Stimulated activated memory B cell treated with anti-CD40 and anti-IgM and Interleukin-4, amounts not matched to agents 10 μg/mL and 1 μg/mL and 100 μg/mL, for 72 hours (primary cell): Measurements from ENCODE around the gene DOCK9.

ENCODE experiments used
- ATAC-seq: fragments of 150-1000 bp; cut with Tn5 transposase; 2 replicates; pipeline ENCODE4 v1.10.0; 2021
- H3K27ac Mint-ChIP-seq: one replicate; pipeline ENCODE4 v1.8.0; 2022; ENCODE audit warnings: mild to moderate bottlenecking, mixed read lengths
- H3K27me3 Mint-ChIP-seq: one replicate; pipeline ENCODE4 v1.8.0; 2022; ENCODE audit warnings: mixed read lengths
- H3K36me3 Mint-ChIP-seq: one replicate; pipeline ENCODE4 v1.8.0; 2022; ENCODE audit warnings: mixed read lengths
- H3K4me1 Mint-ChIP-seq: one replicate; pipeline ENCODE4 v1.8.0; 2022; ENCODE audit warnings: mixed read lengths
- H3K4me3 Mint-ChIP-seq: one replicate; pipeline ENCODE4 v1.8.0; 2022; ENCODE audit warnings: mild to moderate bottlenecking, moderate library complexity, mixed read lengths
- H3K9me3 Mint-ChIP-seq: one replicate; pipeline ENCODE4 v1.8.0; 2022; ENCODE audit warnings: mixed read lengths

The DOCK9 gene

GRCh38 chr13:98784666-98785065 lies 193.2 kb downstream of the DOCK9 start:
- peaks cover 44% of the 10 kb centered on the region for H3K27me3 Mint-ChIP-seq
- no peaks in the 10 kb centered on the region for H3K36me3 Mint-ChIP-seq
- peaks cover 7% of the 10 kb centered on the region for H3K4me1 Mint-ChIP-seq
- no peak for ATAC-seq
- H3K4me3 Mint-ChIP-seq, result no peak overlapping the region
- no peak overlapping the region for H3K27ac Mint-ChIP-seq
- no peaks in the 10 kb centered on the region for H3K9me3 Mint-ChIP-seq

DNA sequence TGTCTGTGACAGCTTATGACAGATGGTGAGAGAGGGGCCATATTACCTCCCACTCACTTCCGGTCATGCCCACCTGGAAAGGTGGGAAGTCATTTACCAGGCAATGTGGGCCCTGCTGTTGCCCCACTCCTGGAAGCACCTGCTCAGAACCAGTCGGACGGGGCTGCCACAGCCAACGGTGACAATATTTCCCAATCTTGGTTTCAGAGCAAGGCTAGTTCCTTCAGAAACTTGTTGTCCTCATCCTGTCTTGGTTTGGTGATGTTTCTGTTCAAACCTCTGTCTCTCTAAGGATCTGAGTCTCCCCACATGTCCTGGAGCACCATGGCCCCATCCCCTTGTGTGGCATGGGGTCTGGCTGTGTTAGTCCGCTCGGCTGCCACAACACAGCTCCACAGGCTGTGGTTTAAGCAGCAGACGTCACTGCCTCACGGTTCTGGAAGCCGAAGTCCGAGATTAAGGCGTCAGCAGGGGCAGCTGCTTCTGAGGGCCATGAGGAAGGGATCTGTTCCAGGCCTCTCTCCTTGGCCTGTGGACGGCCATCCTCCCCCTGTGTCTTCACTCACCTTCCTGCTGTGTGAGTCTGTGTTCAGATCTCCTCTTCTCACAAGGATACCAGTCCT lies 193.9 kb downstream of the DOCK9 start:
- H3K4me3 Mint-ChIP-seq, result no peak overlapping the region
- no peaks in the 10 kb centered on the region for H3K9me3 Mint-ChIP-seq
- no peak overlapping the region for H3K27ac Mint-ChIP-seq
- peaks cover 44% of the 10 kb centered on the region for H3K27me3 Mint-ChIP-seq
- peaks cover 4% of the 10 kb centered on the region for H3K4me1 Mint-ChIP-seq
- no peak for ATAC-seq
- H3K36me3 Mint-ChIP-seq, result no peaks in the 10 kb centered on the region

DNA sequence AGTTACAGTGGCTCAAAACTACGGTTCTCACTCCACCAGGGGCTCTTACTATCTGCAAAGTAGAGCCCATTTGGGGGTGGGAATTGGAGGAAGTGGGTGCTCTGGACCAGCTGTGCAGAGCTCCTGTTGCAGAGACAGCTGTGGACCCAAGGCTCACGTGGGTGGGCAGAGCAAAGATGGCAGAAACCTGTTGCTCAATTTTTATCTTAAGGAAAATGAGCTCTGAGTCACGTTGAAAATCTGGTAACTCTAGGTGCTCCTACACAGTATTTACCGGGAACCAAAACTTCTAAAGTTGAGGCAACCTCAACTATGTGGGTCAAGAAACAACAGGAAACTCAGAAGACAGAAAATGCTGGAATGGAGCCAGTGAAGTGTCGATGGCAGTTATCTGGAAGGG lies 195.2 kb downstream of the DOCK9 start:
- H3K4me1 Mint-ChIP-seq, result no peaks in the 10 kb centered on the region
- H3K9me3 Mint-ChIP-seq, result peaks cover 2% of the 10 kb centered on the region
- no peak overlapping the region for H3K4me3 Mint-ChIP-seq
- peaks cover 39% of the 10 kb centered on the region for H3K27me3 Mint-ChIP-seq
- ATAC-seq, result no peak
- H3K36me3 Mint-ChIP-seq, result no peaks in the 10 kb centered on the region
- no peak overlapping the region for H3K27ac Mint-ChIP-seq

GRCh38 chr13:98781905-98782304 lies 196.0 kb downstream of the DOCK9 start:
- no peaks in the 10 kb centered on the region for H3K36me3 Mint-ChIP-seq
- H3K27me3 Mint-ChIP-seq, result peaks cover 37% of the 10 kb centered on the region
- no peak overlapping the region for H3K27ac Mint-ChIP-seq
- H3K4me3 Mint-ChIP-seq, result no peak overlapping the region
- no peak for ATAC-seq
- peaks cover 2% of the 10 kb centered on the region for H3K9me3 Mint-ChIP-seq
- no peaks in the 10 kb centered on the region for H3K4me1 Mint-ChIP-seq

- H3K4me3 Mint-ChIP-seq, result no peak overlapping the region
- H3K9me3 Mint-ChIP-seq, result peaks cover 2% of the 10 kb centered on the region
- no peaks in the 10 kb centered on the region for H3K36me3 Mint-ChIP-seq
- H3K4me1 Mint-ChIP-seq, result no peaks in the 10 kb centered on the region
- peaks cover 37% of the 10 kb centered on the region for H3K27me3 Mint-ChIP-seq
- H3K27ac Mint-ChIP-seq, result no peak overlapping the region
- ATAC-seq, result peak; percentile 24
These were observed 196.4 kb downstream of the DOCK9 start for GRCh38 chr13:98781470-98781869.

DNA sequence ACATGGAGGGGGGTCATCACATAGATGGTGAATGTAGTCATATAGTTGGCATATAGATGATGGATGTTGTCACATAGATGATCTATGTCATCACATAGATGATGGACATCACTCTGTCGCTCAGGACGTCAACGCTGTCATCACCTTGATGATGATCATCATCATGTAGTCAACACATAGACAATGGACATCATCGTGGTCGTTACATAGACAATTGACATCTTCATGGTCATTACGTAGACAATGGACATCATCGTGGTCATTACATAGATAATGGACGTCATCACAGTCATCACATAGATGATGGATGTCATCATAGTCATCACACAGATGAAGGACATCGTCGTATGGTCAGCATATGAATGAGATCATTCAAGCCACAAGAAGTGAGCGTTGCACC lies 196.8 kb downstream of the DOCK9 start:
- H3K9me3 Mint-ChIP-seq, result peaks cover 2% of the 10 kb centered on the region
- peaks cover 39% of the 10 kb centered on the region for H3K27me3 Mint-ChIP-seq
- H3K4me1 Mint-ChIP-seq, result no peaks in the 10 kb centered on the region
- H3K4me3 Mint-ChIP-seq, result no peak overlapping the region
- H3K36me3 Mint-ChIP-seq, result no peaks in the 10 kb centered on the region
- H3K27ac Mint-ChIP-seq, result no peak overlapping the region
- ATAC-seq, result no peak

- Mint-ChIP-seq H3K4me1 (no peaks in the 10 kb centered on the region), H3K27ac (no peak overlapping the region), H3K4me3 (no peak overlapping the region), H3K27me3 (peaks cover 45% of the 10 kb centered on the region), H3K9me3 (peaks cover 2% of the 10 kb centered on the region), H3K36me3 (no peaks in the 10 kb centered on the region)
- ATAC-seq, result no peak
These were observed 197.4 kb downstream of the DOCK9 start for GRCh38 chr13:98780451-98780850.

DNA sequence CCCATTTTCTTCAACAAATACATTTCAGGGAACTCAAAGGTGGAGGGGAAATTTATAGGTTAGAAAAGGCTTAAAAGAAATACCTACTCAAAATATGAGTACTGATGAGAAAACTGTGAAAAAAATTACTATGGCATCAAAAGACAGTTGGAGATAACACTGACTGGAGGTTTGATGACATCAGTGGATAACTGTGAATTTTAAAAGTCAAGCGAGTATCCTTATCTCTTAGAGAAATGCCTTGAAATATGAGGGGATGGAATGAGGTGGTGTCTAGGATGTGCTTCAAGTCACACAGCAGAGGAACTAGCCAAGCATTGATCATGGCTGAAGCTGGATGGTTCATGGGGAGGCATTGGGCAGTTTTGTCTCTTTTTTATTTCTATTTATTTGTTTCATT lies 198.2 kb downstream of the DOCK9 start:
- peaks cover 46% of the 10 kb centered on the region for H3K27me3 Mint-ChIP-seq
- ATAC-seq, result no peak

DNA sequence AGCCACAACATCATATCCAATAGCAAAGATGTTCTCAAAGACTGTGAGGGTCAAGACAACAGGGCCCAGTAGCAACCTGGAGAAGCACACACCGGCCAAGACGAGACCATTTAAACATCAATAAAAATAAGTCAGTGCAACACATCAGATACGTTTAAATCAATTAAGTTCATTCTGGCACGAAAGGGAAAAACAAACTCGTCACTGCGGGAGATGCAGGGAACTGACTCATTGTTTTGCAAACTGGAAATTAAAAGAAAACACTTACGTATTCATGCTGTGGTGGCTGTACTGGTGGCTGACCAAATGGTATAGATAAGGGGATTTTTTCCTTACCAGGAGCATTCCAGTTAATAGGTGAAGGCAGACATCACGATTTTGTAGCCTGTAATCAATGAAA lies 199.1 kb downstream of the DOCK9 start:
- Mint-ChIP-seq H3K4me3 (no peak overlapping the region), H3K36me3 (no peaks in the 10 kb centered on the region), H3K4me1 (no peaks in the 10 kb centered on the region), H3K27ac (no peak overlapping the region), H3K9me3 (peaks cover 2% of the 10 kb centered on the region), H3K27me3 (peaks cover 46% of the 10 kb centered on the region)
- no peak for ATAC-seq

More for the DNA sequence above, 198.2 kb downstream of the DOCK9 start:
- Mint-ChIP-seq H3K36me3 (no peaks in the 10 kb centered on the region), H3K27ac (no peak overlapping the region), H3K4me3 (no peak overlapping the region), H3K9me3 (peaks cover 2% of the 10 kb centered on the region), H3K4me1 (no peaks in the 10 kb centered on the region)

DNA sequence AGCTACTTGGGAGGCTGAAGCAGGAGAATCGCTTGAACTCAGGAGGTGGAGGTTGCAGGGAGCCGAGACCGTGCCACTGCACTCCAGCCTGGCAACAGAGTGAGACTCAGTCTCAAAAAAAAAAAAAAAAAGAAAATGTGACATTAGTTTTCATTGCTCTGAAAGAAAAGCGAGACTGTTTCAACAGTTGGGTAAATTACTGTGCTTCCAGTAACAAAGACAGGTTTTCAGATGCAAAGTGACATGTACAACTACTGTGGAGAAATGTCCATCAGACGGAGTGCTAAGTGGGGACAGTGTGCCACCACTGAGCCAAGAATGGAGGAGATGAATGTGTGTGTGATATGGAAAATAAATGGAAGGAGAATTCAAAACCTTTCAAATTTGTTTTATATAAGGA lies 201.2 kb downstream of the DOCK9 start:
- Mint-ChIP-seq H3K27me3 (peaks cover 31% of the 10 kb centered on the region), H3K4me1 (no peaks in the 10 kb centered on the region), H3K4me3 (no peak overlapping the region), H3K36me3 (no peaks in the 10 kb centered on the region), H3K9me3 (peaks cover 2% of the 10 kb centered on the region), H3K27ac (no peak overlapping the region)
- no peak for ATAC-seq

DNA sequence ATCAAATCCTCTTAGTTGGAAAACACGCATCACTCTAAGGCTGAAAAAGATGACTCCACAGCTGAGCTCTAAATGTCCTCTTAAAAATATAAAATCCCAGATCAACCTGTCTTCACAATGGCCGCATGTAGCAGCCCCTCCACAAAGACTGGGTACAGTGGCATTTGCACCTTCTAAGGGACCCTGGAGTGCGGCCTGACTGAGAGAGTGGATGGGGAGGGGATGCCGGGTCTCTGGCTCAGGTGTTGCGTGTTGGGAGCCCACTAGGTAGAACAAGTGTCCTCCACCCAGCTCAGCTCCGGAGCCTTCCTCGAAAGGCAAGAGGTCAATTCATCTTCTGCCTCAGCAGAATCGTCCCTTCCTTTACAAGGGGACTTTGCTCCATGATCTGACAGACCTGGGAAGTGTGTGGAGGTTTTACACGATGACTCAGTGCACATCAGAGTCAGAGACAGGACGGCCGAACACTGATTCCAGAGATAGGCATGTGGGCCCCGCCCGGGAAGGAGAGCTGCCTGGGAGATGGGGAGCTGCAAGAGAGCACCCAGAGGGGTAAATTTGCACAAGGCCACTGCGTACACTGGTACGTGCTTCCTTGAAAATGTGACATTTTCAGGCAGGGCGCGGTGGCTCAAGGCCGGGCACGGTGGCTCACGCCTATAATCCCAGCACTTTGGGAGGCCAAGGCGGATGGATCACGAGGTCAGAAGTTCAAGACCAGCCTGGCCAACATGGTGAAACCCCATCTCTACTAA lies 201.8 kb downstream of the DOCK9 start:
- Mint-ChIP-seq H3K27ac (no peak overlapping the region), H3K4me1 (no peaks in the 10 kb centered on the region), H3K9me3 (peaks cover 2% of the 10 kb centered on the region), H3K36me3 (no peaks in the 10 kb centered on the region), H3K4me3 (no peak overlapping the region), H3K27me3 (peaks cover 25% of the 10 kb centered on the region)
- no peak for ATAC-seq

GRCh38 chr13:98775386-98775785 lies 202.5 kb downstream of the DOCK9 start:
- peaks cover 2% of the 10 kb centered on the region for H3K9me3 Mint-ChIP-seq
- H3K27ac Mint-ChIP-seq, result no peak overlapping the region
- H3K27me3 Mint-ChIP-seq, result peaks cover 18% of the 10 kb centered on the region
- no peaks in the 10 kb centered on the region for H3K4me1 Mint-ChIP-seq
- H3K36me3 Mint-ChIP-seq, result no peaks in the 10 kb centered on the region
- no peak overlapping the region for H3K4me3 Mint-ChIP-seq
- ATAC-seq, result no peak

GRCh38 chr13:98774776-98775175 lies 203.1 kb downstream of the DOCK9 start:
- Mint-ChIP-seq H3K9me3 (peaks cover 2% of the 10 kb centered on the region), H3K27ac (no peak overlapping the region), H3K36me3 (no peaks in the 10 kb centered on the region), H3K27me3 (peaks cover 18% of the 10 kb centered on the region), H3K4me1 (no peaks in the 10 kb centered on the region), H3K4me3 (no peak overlapping the region)
- ATAC-seq, result no peak

DNA sequence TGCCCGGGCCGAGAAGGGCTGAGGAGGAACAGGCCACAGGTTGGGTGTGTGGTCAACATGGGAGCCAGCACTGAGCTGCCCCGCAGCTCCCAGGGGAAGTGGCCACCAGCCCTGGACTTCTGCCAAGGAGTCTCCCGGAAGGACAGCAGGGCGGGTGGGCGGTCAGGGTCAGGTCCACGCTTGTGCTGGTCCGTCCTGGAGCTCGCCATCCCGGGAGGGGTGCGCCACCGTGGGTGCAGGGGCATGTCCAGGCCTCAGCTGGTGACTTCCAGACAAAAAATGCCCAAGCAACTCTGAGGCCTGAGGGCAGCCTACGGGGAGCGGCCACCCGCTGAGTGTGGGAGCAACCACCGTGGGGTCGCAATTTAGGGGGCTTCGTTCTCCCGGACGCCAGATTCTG lies 203.9 kb downstream of the DOCK9 start:
- Mint-ChIP-seq H3K36me3 (no peaks in the 10 kb centered on the region), H3K27me3 (peaks cover 18% of the 10 kb centered on the region), H3K4me1 (no peaks in the 10 kb centered on the region), H3K9me3 (peaks cover 2% of the 10 kb centered on the region), H3K4me3 (no peak overlapping the region), H3K27ac (no peak overlapping the region)
- no peak for ATAC-seq

DNA sequence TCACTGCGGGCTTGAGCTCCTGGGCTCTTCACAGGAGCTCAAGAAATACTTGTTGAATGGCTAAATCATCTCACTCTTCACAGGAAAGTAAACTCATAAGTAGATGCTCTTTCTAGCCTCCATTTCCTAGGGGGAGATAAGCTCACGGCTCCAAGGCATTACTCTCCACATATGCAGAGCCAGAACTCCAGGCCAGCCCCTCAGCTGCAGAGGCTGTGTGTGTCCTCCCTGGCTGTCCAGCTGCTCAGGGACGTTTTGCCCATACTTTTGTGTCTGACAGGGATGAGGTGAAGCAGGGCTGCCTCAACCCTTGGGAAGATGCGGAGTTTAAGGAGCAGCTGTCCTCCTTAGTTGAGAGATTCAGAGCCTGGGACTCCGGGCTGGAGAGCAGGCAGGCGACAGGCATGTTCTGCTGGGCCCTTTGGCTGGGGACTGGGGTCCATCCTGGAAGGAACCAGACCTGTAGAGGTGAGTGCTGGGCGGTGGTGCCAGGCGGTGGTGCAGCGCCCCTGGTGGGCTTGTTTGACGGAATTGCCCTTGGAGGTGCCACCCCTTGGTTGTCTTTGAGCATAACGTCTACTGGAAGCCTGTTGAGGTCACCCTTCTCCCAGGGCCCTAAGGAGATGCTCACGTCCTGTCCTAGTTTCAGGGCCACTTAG lies 204.9 kb downstream of the DOCK9 start:
- Mint-ChIP-seq H3K27ac (no peak overlapping the region), H3K36me3 (no peaks in the 10 kb centered on the region), H3K9me3 (peaks cover 1% of the 10 kb centered on the region), H3K27me3 (peaks cover 21% of the 10 kb centered on the region), H3K4me1 (no peaks in the 10 kb centered on the region), H3K4me3 (no peak overlapping the region)
- ATAC-seq, result no peak
